ENCODE measurements around the gene SRPK2.

The SRPK2 gene

GRCh38 chr7:105097619-105098018, 291.1 kb downstream of the SRPK2 start:
- DNase-seq (ENCODE audit: low read depth): no peak

GRCh38 chr7:105096306-105096705, 292.4 kb downstream of the SRPK2 start:
- no peak for DNase-seq (ENCODE audit: low read depth)

- DNase-seq (ENCODE audit: low read depth): no peak
Observed at GRCh38 chr7:105094966-105095365, 293.8 kb downstream of the SRPK2 start.

GRCh38 chr7:105088456-105088855, 300.3 kb downstream of the SRPK2 start:
- DNase-seq (ENCODE audit: low read depth): no peak

GRCh38 chr7:105087981-105088380, 300.7 kb downstream of the SRPK2 start:
- DNase-seq (ENCODE audit: low read depth): no peak

- DNase-seq (ENCODE audit: low read depth): no peak
Observed at GRCh38 chr7:105086850-105087249, 301.9 kb downstream of the SRPK2 start.

- DNase-seq (ENCODE audit: low read depth): no peak
Observed at GRCh38 chr7:105084581-105084980, 304.1 kb downstream of the SRPK2 start.

GRCh38 chr7:105079348-105079747, 309.4 kb downstream of the SRPK2 start:
- DNase-seq (ENCODE audit: low read depth): no peak

GRCh38 chr7:105073143-105073542, 315.6 kb downstream of the SRPK2 start:
- DNase-seq (ENCODE audit: low read depth): no peak

- DNase-seq (ENCODE audit: low read depth): no peak
Observed at GRCh38 chr7:105068886-105069285, 319.8 kb downstream of the SRPK2 start.

GRCh38 chr7:105067691-105068090, 321.0 kb downstream of the SRPK2 start:
- no peak for DNase-seq (ENCODE audit: low read depth)
